Fibroblast of upper back skin (primary cell): ENCODE data around the gene KRT85.
"Not testable (repeated sequence)": the region's sequence is repeated elsewhere in the genome, so short reads cannot be mapped to it uniquely, and the experiment has no call there.

Experiments
- DNase-seq: peaks from one replicate; pipeline ENCODE4 v3.0.0-alpha.2; 2013

Gene KRT85

GRCh38 chr12:52323001-52323400 lies 44.3 kb downstream of the KRT85 start:
- DNase-seq = no peak

- no peak for DNase-seq
These were observed 45.2 kb downstream of the KRT85 start for GRCh38 chr12:52322069-52322468.

GRCh38 chr12:52321418-52321817 lies 45.9 kb downstream of the KRT85 start:
- DNase-seq = no peak

GRCh38 chr12:52320784-52321400 lies 46.4 kb downstream of the KRT85 start, which contains the start of gene KRT83:
Gene KRT83, minus strand, starts transcription at chr12:52321398. Its CDS starts 63 bp downstream, at chr12:52321335.
- DNase-seq = no peak

- no peak for DNase-seq
These were observed 48.2 kb downstream of the KRT85 start for GRCh38 chr12:52319097-52319496.

GRCh38 chr12:52318241-52318990 lies 48.9 kb downstream of the KRT85 start:
- no peak for DNase-seq

- no peak for DNase-seq
These were observed 49.7 kb downstream of the KRT85 start for GRCh38 chr12:52317468-52318052.

- no peak for DNase-seq
These were observed 50.6 kb downstream of the KRT85 start for GRCh38 chr12:52316701-52317100.

GRCh38 chr12:52316290-52316689 lies 51.0 kb downstream of the KRT85 start:
- DNase-seq = no peak

GRCh38 chr12:52315721-52316120 lies 51.6 kb downstream of the KRT85 start:
- DNase-seq = not testable (repeated sequence)

GRCh38 chr12:52314511-52314910 lies 52.8 kb downstream of the KRT85 start:
- no peak for DNase-seq

- DNase-seq = no peak
These were observed 53.4 kb downstream of the KRT85 start for GRCh38 chr12:52313926-52314325.

GRCh38 chr12:52313461-52313860 lies 53.8 kb downstream of the KRT85 start:
- DNase-seq = no peak

GRCh38 chr12:52312086-52312485 lies 55.2 kb downstream of the KRT85 start:
- DNase-seq = no peak

- DNase-seq = peak; percentile 16
These were observed 56.0 kb downstream of the KRT85 start for GRCh38 chr12:52311285-52311648.

- DNase-seq = no peak
These were observed 56.5 kb downstream of the KRT85 start for GRCh38 chr12:52310622-52311284.
